ENCODE results near the gene SMCO3.

The SMCO3 gene

DNA sequence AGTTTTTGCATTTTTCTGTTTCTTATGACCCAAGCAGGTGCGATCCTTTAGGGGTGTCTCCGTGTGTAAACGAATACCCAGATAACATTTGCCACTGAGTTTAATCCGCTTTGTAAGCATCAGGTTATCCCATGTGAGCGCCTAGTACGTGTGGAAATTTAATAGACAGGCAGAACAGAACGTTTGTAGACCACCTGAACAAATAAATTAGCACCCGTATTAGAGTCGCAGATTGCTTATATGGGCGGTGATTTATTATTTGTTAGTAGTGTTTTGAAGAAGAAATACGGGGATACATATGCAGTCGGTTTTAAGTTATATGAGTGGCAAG is 10.2 kb downstream of the SMCO3 start (continued):
- TF ChIP-seq, protein P1, sequence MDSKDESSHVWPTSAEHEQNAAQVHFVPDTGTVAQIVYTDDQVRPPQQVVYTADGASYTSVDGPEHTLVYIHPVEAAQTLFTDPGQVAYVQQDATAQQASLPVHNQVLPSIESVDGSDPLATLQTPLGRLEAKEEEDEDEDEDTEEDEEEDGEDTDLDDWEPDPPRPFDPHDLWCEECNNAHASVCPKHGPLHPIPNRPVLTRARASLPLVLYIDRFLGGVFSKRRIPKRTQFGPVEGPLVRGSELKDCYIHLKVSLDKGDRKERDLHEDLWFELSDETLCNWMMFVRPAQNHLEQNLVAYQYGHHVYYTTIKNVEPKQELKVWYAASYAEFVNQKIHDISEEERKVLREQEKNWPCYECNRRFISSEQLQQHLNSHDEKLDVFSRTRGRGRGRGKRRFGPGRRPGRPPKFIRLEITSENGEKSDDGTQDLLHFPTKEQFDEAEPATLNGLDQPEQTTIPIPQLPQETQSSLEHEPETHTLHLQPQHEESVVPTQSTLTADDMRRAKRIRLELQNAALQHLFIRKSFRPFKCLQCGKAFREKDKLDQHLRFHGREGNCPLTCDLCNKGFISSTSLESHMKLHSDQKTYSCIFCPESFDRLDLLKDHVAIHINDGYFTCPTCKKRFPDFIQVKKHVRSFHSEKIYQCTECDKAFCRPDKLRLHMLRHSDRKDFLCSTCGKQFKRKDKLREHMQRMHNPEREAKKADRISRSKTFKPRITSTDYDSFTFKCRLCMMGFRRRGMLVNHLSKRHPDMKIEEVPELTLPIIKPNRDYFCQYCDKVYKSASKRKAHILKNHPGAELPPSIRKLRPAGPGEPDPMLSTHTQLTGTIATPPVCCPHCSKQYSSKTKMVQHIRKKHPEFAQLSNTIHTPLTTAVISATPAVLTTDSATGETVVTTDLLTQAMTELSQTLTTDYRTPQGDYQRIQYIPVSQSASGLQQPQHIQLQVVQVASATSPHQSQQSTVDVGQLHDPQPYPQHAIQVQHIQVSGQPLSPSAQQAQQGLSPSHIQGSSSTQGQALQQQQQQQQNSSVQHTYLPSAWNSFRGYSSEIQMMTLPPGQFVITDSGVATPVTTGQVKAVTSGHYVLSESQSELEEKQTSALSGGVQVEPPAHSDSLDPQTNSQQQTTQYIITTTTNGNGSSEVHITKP (tag by site-specific recombination; IDR thresholded peaks at IDR 0.05): no peak
- TF ChIP-seq ZNF221 (tag by site-specific recombination; IDR thresholded peaks at IDR 0.05; ENCODE audit: borderline replicate concordance): no peak
- no peak for TF ChIP-seq ZIC2 (tag by site-specific recombination; IDR thresholded peaks at IDR 0.05)
- TF ChIP-seq ZNF664 (tag by site-specific recombination; IDR thresholded peaks at IDR 0.05): no peak
- no peak for TF ChIP-seq ZNF707 (tag by site-specific recombination; IDR thresholded peaks at IDR 0.05)
- TF ChIP-seq ZNF16 (tag by site-specific recombination; IDR thresholded peaks at IDR 0.05; ENCODE audit: low read depth): no peak
- TF ChIP-seq, protein P2, sequence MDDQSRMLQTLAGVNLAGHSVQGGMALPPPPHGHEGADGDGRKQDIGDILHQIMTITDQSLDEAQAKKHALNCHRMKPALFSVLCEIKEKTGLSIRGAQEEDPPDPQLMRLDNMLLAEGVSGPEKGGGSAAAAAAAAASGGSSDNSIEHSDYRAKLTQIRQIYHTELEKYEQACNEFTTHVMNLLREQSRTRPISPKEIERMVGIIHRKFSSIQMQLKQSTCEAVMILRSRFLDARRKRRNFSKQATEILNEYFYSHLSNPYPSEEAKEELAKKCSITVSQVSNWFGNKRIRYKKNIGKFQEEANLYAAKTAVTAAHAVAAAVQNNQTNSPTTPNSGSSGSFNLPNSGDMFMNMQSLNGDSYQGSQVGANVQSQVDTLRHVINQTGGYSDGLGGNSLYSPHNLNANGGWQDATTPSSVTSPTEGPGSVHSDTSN (CRISPR knock-in tag; IDR thresholded peaks at IDR 0.05): no peak
- TF ChIP-seq ZFP37 (tag by site-specific recombination; IDR thresholded peaks at IDR 0.05): 0 out of 2 replicates have a peak, but pooled peaks have one; percentile 23
- TF ChIP-seq MYNN (tag by site-specific recombination; IDR thresholded peaks at IDR 0.05; ENCODE audit: borderline replicate concordance): no peak
- TF ChIP-seq, protein P3, sequence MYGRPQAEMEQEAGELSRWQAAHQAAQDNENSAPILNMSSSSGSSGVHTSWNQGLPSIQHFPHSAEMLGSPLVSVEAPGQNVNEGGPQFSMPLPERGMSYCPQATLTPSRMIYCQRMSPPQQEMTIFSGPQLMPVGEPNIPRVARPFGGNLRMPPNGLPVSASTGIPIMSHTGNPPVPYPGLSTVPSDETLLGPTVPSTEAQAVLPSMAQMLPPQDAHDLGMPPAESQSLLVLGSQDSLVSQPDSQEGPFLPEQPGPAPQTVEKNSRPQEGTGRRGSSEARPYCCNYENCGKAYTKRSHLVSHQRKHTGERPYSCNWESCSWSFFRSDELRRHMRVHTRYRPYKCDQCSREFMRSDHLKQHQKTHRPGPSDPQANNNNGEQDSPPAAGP (tag by site-specific recombination; IDR thresholded peaks at IDR 0.05): no peak
- peak; percentile 59; the same call in 1 of the 2 replicates for TF ChIP-seq ZNF660 (tag by site-specific recombination; IDR thresholded peaks at IDR 0.05)
- TF ChIP-seq SCRT2 (tag by site-specific recombination; IDR thresholded peaks at IDR 0.05): peak; percentile 77
- TF ChIP-seq ZNF114 (tag by site-specific recombination; IDR thresholded peaks at IDR 0.05): no peak
- TF ChIP-seq ZNF529 (tag by site-specific recombination; IDR thresholded peaks at IDR 0.05; ENCODE audit: insufficient replicate concordance): no peak
- no peak for TF ChIP-seq KLF16 (tag by site-specific recombination; IDR thresholded peaks at IDR 0.05)
- TF ChIP-seq SCRT1 (tag by site-specific recombination; IDR thresholded peaks at IDR 0.05; ENCODE audit: borderline replicate concordance): peak; percentile 47; the same call in 1 of the 2 replicates
- TF ChIP-seq ZNF629 (tag by site-specific recombination; IDR thresholded peaks at IDR 0.05): no peak
- TF ChIP-seq ZNF133 (tag by site-specific recombination; IDR thresholded peaks at IDR 0.05): no peak
- TF ChIP-seq SP3 (tag by site-specific recombination; IDR thresholded peaks at IDR 0.05): no peak
- peak; percentile 93 for TF ChIP-seq ZNF600 (tag by site-specific recombination; IDR thresholded peaks at IDR 0.05)
- no peak for TF ChIP-seq ZNF157 (tag by site-specific recombination; IDR thresholded peaks at IDR 0.05)
- TF ChIP-seq, protein P4, sequence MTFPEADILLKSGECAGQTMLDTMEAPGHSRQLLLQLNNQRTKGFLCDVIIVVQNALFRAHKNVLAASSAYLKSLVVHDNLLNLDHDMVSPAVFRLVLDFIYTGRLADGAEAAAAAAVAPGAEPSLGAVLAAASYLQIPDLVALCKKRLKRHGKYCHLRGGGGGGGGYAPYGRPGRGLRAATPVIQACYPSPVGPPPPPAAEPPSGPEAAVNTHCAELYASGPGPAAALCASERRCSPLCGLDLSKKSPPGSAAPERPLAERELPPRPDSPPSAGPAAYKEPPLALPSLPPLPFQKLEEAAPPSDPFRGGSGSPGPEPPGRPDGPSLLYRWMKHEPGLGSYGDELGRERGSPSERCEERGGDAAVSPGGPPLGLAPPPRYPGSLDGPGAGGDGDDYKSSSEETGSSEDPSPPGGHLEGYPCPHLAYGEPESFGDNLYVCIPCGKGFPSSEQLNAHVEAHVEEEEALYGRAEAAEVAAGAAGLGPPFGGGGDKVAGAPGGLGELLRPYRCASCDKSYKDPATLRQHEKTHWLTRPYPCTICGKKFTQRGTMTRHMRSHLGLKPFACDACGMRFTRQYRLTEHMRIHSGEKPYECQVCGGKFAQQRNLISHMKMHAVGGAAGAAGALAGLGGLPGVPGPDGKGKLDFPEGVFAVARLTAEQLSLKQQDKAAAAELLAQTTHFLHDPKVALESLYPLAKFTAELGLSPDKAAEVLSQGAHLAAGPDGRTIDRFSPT (tag by site-specific recombination; IDR thresholded peaks at IDR 0.05): no peak
- TF ChIP-seq ZNF768 (tag by site-specific recombination; IDR thresholded peaks at IDR 0.05): no peak
- TF ChIP-seq ZNF132 (tag by site-specific recombination; IDR thresholded peaks at IDR 0.05; ENCODE audit: borderline replicate concordance): no peak
- no peak for TF ChIP-seq ZNF521 (tag by site-specific recombination; IDR thresholded peaks at IDR 0.05)
- TF ChIP-seq, protein P5, sequence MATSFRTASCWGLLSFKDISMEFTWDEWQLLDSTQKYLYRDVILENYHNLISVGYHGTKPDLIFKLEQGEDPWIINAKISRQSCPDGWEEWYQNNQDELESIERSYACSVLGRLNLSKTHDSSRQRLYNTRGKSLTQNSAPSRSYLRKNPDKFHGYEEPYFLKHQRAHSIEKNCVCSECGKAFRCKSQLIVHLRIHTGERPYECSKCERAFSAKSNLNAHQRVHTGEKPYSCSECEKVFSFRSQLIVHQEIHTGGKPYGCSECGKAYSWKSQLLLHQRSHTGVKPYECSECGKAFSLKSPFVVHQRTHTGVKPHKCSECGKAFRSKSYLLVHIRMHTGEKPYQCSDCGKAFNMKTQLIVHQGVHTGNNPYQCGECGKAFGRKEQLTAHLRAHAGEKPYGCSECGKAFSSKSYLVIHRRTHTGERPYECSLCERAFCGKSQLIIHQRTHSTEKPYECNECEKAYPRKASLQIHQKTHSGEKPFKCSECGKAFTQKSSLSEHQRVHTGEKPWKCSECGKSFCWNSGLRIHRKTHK (tag by site-specific recombination; IDR thresholded peaks at IDR 0.05): no peak
- no peak for TF ChIP-seq ZNF302 (tag by site-specific recombination; IDR thresholded peaks at IDR 0.05; ENCODE audit: low read depth)
- TF ChIP-seq, protein P6, sequence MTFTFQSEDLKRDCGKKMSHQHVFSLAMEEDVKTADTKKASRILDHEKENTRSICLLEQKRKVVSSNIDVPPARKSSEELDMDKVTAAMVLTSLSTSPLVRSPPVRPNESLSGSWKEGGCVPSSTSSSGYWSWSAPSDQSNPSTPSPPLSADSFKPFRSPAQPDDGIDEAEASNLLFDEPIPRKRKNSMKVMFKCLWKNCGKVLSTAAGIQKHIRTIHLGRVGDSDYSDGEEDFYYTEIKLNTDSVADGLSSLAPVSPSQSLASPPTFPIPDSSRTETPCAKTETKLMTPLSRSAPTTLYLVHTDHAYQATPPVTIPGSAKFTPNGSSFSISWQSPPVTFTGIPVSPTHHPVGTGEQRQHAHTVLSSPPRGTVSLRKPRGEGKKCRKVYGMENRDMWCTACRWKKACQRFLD (tag by site-specific recombination; IDR thresholded peaks at IDR 0.05): no peak
- TF ChIP-seq ZNF561 (tag by site-specific recombination; IDR thresholded peaks at IDR 0.05; ENCODE audit: borderline replicate concordance): peak; percentile 68; the same call in 1 of the 2 replicates
- no peak for TF ChIP-seq ZNF175 (tag by site-specific recombination; IDR thresholded peaks at IDR 0.05)
- TF ChIP-seq PRDM1 (tag by site-specific recombination; IDR thresholded peaks at IDR 0.05): no peak
- no peak for TF ChIP-seq ZNF549 (tag by site-specific recombination; IDR thresholded peaks at IDR 0.05)

All from HEK293 (cell line).